Activated CD8-positive, alpha-beta T cell treated with anti-CD3 and anti-CD28 coated beads for 36 hours (primary cell): ENCODE results near the gene ADGRL1. TPM values are rescaled to one million over a fixed set of nuclear protein-coding genes. Genes with fewer than 3 reads are reported as not detected.

Source experiments
- ATAC-seq: fragments of 200-7000 bp; cut with Tn5 transposase; one replicate; pipeline ENCODE4 v1.10.0; 2021; ENCODE audit warnings: mild to moderate bottlenecking, moderate library complexity
- CTCF ChIA-PET: fragments of 350-600 bp; sonication (Branson Sonifier 250); formaldehyde crosslinking; loops from one replicate; lab custom pipeline; 2021; ENCODE audit warnings: antibody characterized with exemption; lab: Charles Lee
- POLR2A ChIA-PET: fragments of 350-600 bp; sonication (Branson Sonifier 250); formaldehyde crosslinking; loops from one replicate; lab custom pipeline; 2021; ENCODE audit warnings: antibody characterized with exemption; lab: Charles Lee
- DNase-seq: peaks from one replicate; pipeline ENCODE4 v3.0.0-alpha.2; 2020
- H3K27ac Mint-ChIP-seq: one replicate; pipeline ENCODE4 v1.8.0; 2021; ENCODE audit warnings: mild to moderate bottlenecking, mixed read lengths
- H3K27me3 Mint-ChIP-seq: one replicate; pipeline ENCODE4 v1.8.0; 2021; ENCODE audit warnings: mixed read lengths
- H3K36me3 Mint-ChIP-seq: one replicate; pipeline ENCODE4 v1.8.0; 2021; ENCODE audit warnings: low read depth, mixed read lengths
- H3K4me1 Mint-ChIP-seq: one replicate; pipeline ENCODE4 v1.8.0; 2021; ENCODE audit warnings: low read depth, mixed read lengths
- H3K4me3 Mint-ChIP-seq: one replicate; pipeline ENCODE4 v1.8.0; 2021; ENCODE audit warnings: mild to moderate bottlenecking, moderate library complexity, mixed read lengths
- H3K9me3 Mint-ChIP-seq: one replicate; pipeline ENCODE4 v1.8.0; 2021; ENCODE audit warnings: mixed read lengths
- intact Hi-C: fragments of 100-400 bp; cut with micrococcal nuclease; formaldehyde crosslinking; loops from one replicate; pipeline ENCODE4 v1.10.0; 2022
- total RNA-seq, 2 experiments: library from RNA; stranded (reverse); gene quantifications; one replicate each; pipeline ENCODE4 v1.2.3, GENCODE V29; 2021
- TF ChIP-seq, protein P1 (sequence below): fragments of 200-600 bp; IDR thresholded peaks from one replicate; pipeline ENCODE4 v1.8.0; 2022; ENCODE audit warnings: antibody characterized with exemption, mild to moderate bottlenecking

The ADGRL1 gene
- total RNA-seq, 2 experiments from 2014 or later, result 11.8 to 14.5 TPM

DNA sequence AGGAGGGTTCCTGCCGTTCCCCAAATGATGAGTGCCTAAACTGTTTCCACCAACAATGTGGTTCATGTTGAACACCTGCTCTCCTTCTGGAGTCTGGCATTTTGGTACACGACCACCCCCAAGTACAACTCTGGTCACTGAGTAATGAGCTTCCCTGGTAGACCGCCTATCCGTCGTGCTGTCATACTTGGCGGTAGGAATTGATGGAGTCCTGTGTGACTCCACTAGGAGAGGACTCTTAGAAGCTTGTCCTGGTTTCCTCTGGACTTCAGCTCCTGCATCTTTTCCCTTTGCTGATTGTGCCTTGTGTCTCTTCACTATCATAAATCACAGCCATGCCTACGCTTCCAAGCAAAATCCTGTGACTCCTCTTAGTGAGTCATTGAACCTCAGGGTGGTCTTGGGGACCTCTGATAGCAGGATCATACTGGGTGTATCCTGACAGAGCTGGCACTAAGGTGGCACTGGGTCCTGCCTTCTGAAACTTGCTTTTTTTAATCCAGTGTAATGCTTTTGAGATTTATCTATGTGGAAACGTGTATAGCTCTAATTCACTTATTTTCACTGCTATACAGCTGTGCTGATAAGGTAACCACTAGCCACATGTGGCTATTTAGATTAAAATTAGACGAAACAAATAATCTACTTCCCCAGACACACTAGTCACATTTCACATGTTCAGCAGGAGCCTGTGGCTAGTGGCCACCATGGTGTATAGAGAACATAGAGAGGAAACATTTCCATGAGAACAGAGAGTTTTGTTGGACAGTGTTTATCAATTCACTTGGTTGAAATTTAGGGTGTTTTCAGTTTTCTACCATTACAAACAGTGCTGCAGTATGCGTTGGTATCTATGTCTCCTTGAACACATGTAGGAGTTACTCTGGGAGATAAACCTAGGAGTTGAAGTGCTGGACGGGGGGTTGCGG is 63.4 kb downstream of the ADGRL1 start:
- H3K36me3 Mint-ChIP-seq, result peaks cover 9% of the 10 kb centered on the region
- H3K27ac Mint-ChIP-seq, result no peak overlapping the region
- intact Hi-C loops, result no loop called here
- ChIA-PET CTCF (interaction anchor here (0.6 to 2.3 kb wide), 5 partner anchors 11 to 263 kb away, joined by 3 to 9 read pairs (median 3); no protein-coding TSS in a partner anchor), POLR2A (no interaction called here)
- DNase-seq (no peak), ATAC-seq (no peak)
- H3K27me3 Mint-ChIP-seq, result no peaks in the 10 kb centered on the region
- TF ChIP-seq, protein P1, sequence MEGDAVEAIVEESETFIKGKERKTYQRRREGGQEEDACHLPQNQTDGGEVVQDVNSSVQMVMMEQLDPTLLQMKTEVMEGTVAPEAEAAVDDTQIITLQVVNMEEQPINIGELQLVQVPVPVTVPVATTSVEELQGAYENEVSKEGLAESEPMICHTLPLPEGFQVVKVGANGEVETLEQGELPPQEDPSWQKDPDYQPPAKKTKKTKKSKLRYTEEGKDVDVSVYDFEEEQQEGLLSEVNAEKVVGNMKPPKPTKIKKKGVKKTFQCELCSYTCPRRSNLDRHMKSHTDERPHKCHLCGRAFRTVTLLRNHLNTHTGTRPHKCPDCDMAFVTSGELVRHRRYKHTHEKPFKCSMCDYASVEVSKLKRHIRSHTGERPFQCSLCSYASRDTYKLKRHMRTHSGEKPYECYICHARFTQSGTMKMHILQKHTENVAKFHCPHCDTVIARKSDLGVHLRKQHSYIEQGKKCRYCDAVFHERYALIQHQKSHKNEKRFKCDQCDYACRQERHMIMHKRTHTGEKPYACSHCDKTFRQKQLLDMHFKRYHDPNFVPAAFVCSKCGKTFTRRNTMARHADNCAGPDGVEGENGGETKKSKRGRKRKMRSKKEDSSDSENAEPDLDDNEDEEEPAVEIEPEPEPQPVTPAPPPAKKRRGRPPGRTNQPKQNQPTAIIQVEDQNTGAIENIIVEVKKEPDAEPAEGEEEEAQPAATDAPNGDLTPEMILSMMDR, result no peak
- H3K9me3 Mint-ChIP-seq, result no peaks in the 10 kb centered on the region
- peaks cover 44% of the 10 kb centered on the region for H3K4me1 Mint-ChIP-seq
- no peak overlapping the region for H3K4me3 Mint-ChIP-seq

DNA sequence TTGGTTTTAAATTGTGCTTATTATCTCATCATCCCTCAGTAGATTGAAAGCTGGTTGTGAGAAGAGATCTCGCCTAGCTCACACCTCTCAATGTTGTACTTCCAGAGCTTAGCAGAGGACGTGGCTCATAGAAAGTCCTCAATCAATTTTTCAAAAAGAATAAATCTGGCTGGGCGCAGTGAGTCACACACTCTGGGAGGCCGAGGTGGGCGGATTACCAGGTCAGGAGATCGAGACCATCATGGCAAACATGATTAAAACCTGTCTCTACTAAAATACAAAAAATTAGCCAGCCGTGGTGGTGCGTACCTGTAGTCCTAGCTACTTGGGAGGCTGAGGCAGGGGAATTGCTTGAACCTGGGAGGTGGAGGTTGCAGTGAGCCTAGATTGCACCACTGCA is 64.9 kb downstream of the ADGRL1 start:
- no peaks in the 10 kb centered on the region for H3K9me3 Mint-ChIP-seq
- no peaks in the 10 kb centered on the region for H3K27me3 Mint-ChIP-seq
- ATAC-seq (no peak), DNase-seq (peak; percentile 58)
- CTCF ChIA-PET, result interaction anchor here (1.2 to 2.3 kb wide), 3 partner anchors 26 to 261 kb away, joined by 3 to 9 read pairs (median 3); no protein-coding TSS in a partner anchor
- peaks cover 9% of the 10 kb centered on the region for H3K36me3 Mint-ChIP-seq
- TF ChIP-seq, protein P1, result no peak
- no peak overlapping the region for H3K4me3 Mint-ChIP-seq
- intact Hi-C loops, result no loop called here
- no peak overlapping the region for H3K27ac Mint-ChIP-seq
- POLR2A ChIA-PET, result interaction anchor here (1.7 kb wide), 1 partner anchor 9 kb away, joined by 4 read pairs; no protein-coding TSS in a partner anchor
- peaks cover 39% of the 10 kb centered on the region for H3K4me1 Mint-ChIP-seq

DNA sequence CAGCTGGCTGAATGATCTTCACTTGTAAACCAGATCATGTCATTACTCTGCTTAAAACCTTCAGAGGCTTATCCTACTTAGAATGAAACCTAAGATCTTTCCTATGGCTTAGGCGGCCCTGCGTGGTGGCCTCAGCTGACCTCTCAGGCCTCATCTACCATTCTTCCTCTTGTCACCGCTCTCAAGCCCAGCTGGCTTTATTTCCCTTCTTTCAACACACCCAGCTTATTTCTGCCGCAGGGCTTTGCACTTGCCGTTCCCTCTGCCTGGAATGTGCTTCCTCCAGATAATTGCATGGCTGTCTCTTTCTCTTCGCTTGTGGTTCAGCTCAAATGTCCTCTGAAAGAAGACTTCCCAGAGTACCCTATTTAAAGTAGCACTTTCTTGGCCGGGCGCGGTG is 66.0 kb downstream of the ADGRL1 start:
- intact Hi-C loops, result no loop called here
- no peaks in the 10 kb centered on the region for H3K9me3 Mint-ChIP-seq
- no peaks in the 10 kb centered on the region for H3K27me3 Mint-ChIP-seq
- H3K36me3 Mint-ChIP-seq, result peaks cover 10% of the 10 kb centered on the region
- ChIA-PET POLR2A (interaction anchor here (1.1 to 1.7 kb wide), 3 partner anchors 11 to 25 kb away, joined by 3 to 6 read pairs (median 4); no protein-coding TSS in a partner anchor), CTCF (interaction anchor here (1.0 to 1.5 kb wide), 2 partner anchors 60 to 208 kb away, joined by 4 to 6 read pairs; no protein-coding TSS in a partner anchor)
- peaks cover 36% of the 10 kb centered on the region for H3K4me1 Mint-ChIP-seq
- TF ChIP-seq, protein P1, result no peak
- ATAC-seq, result no peak
- no peak overlapping the region for H3K27ac Mint-ChIP-seq
- no peak for DNase-seq
- H3K4me3 Mint-ChIP-seq, result no peak overlapping the region

DNA sequence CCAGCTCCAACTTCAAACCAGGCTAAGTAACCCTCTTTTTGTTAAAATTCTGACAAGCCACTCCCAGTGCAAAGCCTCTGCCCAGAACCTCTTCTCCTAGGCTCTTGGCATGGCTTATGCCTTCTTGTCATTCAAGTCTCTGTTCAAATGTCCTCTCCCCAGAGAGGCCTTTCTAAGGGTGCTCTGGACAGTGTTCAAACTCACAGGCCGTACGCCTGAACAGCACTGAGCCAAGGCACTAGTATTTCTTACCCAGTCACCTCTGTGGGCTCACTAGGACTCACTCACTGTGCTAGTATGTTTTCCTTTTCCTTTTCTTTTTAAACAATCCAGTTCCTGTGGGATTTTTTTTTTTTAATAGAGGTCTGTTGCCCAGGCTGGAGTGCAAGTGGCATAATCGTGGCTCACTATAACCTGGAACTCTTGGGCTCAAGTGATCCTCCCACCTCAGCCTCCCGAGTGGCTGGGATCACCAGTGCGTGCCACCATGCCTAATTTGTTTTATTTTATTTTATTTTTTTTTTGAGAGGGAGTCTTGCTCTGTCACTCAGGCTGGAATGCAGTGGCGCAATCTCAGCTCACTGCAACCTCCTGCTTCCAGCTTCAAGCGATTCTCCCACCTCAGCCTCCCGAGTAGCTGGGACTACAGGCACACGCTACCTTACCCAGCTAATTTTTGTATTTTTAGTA is 67.2 kb downstream of the ADGRL1 start:
- ATAC-seq (no peak), DNase-seq (no peak)
- ChIA-PET POLR2A (interaction anchor here (0.6 to 1.6 kb wide), 6 partner anchors 10 to 962 kb away, joined by 3 to 6 read pairs (median 3); no protein-coding TSS in a partner anchor), CTCF (interaction anchor here (0.7 to 3.0 kb wide), 5 partner anchors 8 to 342 kb away, joined by 3 to 39 read pairs (median 9); no protein-coding TSS in a partner anchor)
- no peaks in the 10 kb centered on the region for H3K27me3 Mint-ChIP-seq
- H3K4me1 Mint-ChIP-seq, result peaks cover 43% of the 10 kb centered on the region
- intact Hi-C loops, result no loop called here
- H3K4me3 Mint-ChIP-seq, result peak overlapping the region; percentile 56
- no peaks in the 10 kb centered on the region for H3K9me3 Mint-ChIP-seq
- peaks cover 13% of the 10 kb centered on the region for H3K36me3 Mint-ChIP-seq
- TF ChIP-seq, protein P1, result no peak
- peak overlapping the region; percentile 60 for H3K27ac Mint-ChIP-seq
